Measurements from ENCODE around the gene HNRNPU. TPM values are rescaled to one million over a fixed set of nuclear protein-coding genes. Genes with fewer than 3 reads are reported as not detected.

HNRNPU gene
- total RNA-seq, 1 donor from 2014 or later: 167 TPM

DNA sequence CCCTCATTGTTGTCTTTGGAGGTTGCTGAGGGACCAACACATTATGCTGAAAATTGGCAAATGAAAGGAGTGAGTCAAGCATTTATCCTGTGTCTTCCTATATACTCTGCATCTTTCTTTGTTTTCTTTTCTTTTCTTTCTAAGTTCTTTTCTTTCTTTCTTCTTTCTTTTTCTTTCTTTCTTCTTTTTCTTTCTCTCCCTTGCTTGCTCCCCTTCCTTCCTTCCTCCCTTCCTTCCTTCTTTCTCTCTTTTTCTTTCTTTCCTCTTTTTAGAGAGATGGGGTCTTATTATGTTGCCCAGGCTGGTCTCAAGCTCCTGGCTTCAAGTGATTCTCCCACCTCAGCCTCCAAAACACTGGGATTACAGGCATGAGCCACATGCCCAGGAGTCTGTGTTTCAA, 57.2 kb downstream of the HNRNPU start:
- TF ChIP-seq CTCF (IDR thresholded peaks at IDR 0.05; ENCODE audit: borderline replicate concordance): no peak
- no peak for DNase-seq
- Histone ChIP-seq H3K27ac (replicated peaks) (no peak overlapping the region), H3K27me3 (ENCODE audit: low read depth) (peaks cover 5% of the 10 kb centered on the region), H3K9me3 (replicated peaks) (no peaks in the 10 kb centered on the region), H3K36me3 (no peaks in the 10 kb centered on the region), H3K4me3 (no peak overlapping the region), H3K4me1 (no peaks in the 10 kb centered on the region)
- intact Hi-C loops (cut with micrococcal nuclease): loop anchor here (10.0 kb wide), 1 partner anchor 228 kb away; no protein-coding TSS in a partner anchor

DNA sequence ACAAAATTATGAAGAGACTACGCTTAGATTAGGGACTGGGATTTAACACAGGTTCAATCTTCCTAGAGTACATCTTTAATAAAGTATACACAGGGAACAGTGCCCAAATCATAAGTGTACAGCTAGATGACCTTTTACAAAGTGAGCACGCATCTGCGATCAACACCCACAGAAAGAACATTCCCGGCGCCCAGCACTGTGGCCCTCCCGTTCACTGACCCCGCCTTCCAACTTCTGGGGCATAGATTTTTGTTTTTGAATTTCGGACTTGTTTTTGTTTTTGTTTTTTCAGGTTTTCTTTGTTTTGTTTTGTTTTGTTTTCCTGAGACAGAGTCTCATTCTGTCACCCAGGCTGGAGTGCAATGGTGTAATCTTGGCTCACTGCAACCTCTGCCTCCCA, 59.5 kb downstream of the HNRNPU start:
- no peaks in the 10 kb centered on the region for H3K36me3 ChIP-seq
- no peak overlapping the region for H3K27ac ChIP-seq (replicated peaks)
- intact Hi-C loops (cut with micrococcal nuclease): loop anchor here (10.0 kb wide), 1 partner anchor 230 kb away; no protein-coding TSS in a partner anchor
- no peak for DNase-seq
- peaks cover 5% of the 10 kb centered on the region for H3K27me3 ChIP-seq (ENCODE audit: low read depth)
- H3K4me1 ChIP-seq: no peaks in the 10 kb centered on the region
- no peak for TF ChIP-seq CTCF (IDR thresholded peaks at IDR 0.05; ENCODE audit: borderline replicate concordance)
- H3K4me3 ChIP-seq: no peak overlapping the region
- no peaks in the 10 kb centered on the region for H3K9me3 ChIP-seq (replicated peaks)

- Histone ChIP-seq H3K4me3 (no peak overlapping the region), H3K36me3 (no peaks in the 10 kb centered on the region), H3K9me3 (replicated peaks) (no peaks in the 10 kb centered on the region), H3K4me1 (no peaks in the 10 kb centered on the region), H3K27me3 (ENCODE audit: low read depth) (peaks cover 5% of the 10 kb centered on the region), H3K27ac (replicated peaks) (no peak overlapping the region)
- intact Hi-C loops (cut with micrococcal nuclease): loop anchor here (10.0 kb wide), 1 partner anchor 232 kb away; no protein-coding TSS in a partner anchor
- DNase-seq: no peak
- no peak for TF ChIP-seq CTCF (IDR thresholded peaks at IDR 0.05; ENCODE audit: borderline replicate concordance)
Measured at GRCh38 chr1:244802556-244803239, 61.6 kb downstream of the HNRNPU start.

DNA sequence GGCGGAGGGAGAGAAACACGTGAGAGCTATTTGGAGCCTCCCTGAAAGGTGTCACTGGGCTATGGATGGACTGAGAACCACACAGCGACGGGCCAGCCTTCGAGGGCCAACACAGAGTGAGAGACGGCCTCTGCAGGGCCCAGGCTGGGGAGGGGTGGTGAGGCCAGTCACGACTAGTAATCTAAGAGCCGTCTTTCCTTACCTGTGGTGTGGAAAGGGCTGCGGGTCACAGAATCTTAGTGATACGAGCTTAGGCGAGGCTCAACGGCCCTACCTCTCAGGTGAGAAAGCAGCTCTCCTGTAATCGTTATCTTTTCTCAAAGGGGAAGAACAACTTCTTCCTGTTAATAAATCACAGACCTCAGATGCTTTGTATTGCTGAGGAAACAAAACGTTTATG, 62.3 kb downstream of the HNRNPU start:
- intact Hi-C loops (cut with micrococcal nuclease): loop anchor here (10.0 kb wide), 1 partner anchor 233 kb away; no protein-coding TSS in a partner anchor
- Histone ChIP-seq H3K4me3 (no peak overlapping the region), H3K4me1 (no peaks in the 10 kb centered on the region), H3K27me3 (ENCODE audit: low read depth) (no peaks in the 10 kb centered on the region), H3K9me3 (replicated peaks) (no peaks in the 10 kb centered on the region), H3K36me3 (no peaks in the 10 kb centered on the region), H3K27ac (replicated peaks) (no peak overlapping the region)
- DNase-seq: no peak
- no peak for TF ChIP-seq CTCF (IDR thresholded peaks at IDR 0.05; ENCODE audit: borderline replicate concordance)

DNA sequence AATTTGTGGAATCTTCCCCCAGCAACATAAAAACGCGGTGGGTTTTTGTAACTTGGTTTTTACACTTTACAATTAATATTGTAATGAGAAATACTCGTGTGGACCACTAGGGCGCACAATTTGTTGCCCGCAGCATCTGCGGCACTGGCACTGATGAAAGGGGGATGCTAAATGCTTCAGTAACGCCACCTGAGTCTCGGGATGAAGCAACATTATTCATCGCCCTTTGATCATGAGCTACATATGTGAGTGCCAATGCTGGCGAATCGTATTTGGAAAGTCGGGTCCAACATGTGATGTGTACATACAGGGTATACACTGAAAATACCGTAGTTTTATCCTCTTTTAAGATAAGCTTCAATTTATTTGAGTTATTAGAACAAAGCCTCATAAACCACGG, 63.1 kb downstream of the HNRNPU start:
- intact Hi-C loops (cut with micrococcal nuclease): loop anchor here (10.0 kb wide), 1 partner anchor 234 kb away; no protein-coding TSS in a partner anchor
- H3K27me3 ChIP-seq (ENCODE audit: low read depth): no peaks in the 10 kb centered on the region
- no peaks in the 10 kb centered on the region for H3K9me3 ChIP-seq (replicated peaks)
- no peak for DNase-seq
- no peak overlapping the region for H3K4me3 ChIP-seq
- H3K36me3 ChIP-seq: no peaks in the 10 kb centered on the region
- H3K27ac ChIP-seq (replicated peaks): no peak overlapping the region
- TF ChIP-seq CTCF (IDR thresholded peaks at IDR 0.05; ENCODE audit: borderline replicate concordance): peak; percentile 72
- H3K4me1 ChIP-seq: no peaks in the 10 kb centered on the region

Measured in left ventricle myocardium inferior (tissue), 1 donor.